Lower lobe of right lung (tissue), 2 donors: ENCODE data around the gene TMEM187. TPM values are rescaled to one million over a fixed set of nuclear protein-coding genes. Genes with fewer than 3 reads are reported as not detected.

Experiments used
- ATAC-seq, 2 donors: fragments of 200-7000 bp; cut with Tn5 transposase; one replicate each; pipeline ENCODE4 v1.9.1; 2020 to 2022; ENCODE audit warnings: mild to moderate bottlenecking in 2 of 2, moderate library complexity in 2 of 2
- DNase-seq: peaks from one replicate; pipeline ENCODE4 v3.0.0-alpha.2; 2020
- H3K27ac ChIP-seq: fragments of 200-600 bp; one replicate; pipeline ENCODE4 v1.8.0; 2022
- H3K27me3 ChIP-seq: fragments of 200-600 bp; one replicate; pipeline ENCODE4 v1.8.0; 2022; ENCODE audit warnings: low read depth
- H3K36me3 ChIP-seq: fragments of 200-600 bp; one replicate; pipeline ENCODE4 v1.8.0; 2022; ENCODE audit warnings: mild to moderate bottlenecking
- H3K4me1 ChIP-seq: fragments of 200-600 bp; one replicate; pipeline ENCODE4 v1.8.0; 2022
- H3K4me3 ChIP-seq: fragments of 200-600 bp; one replicate; pipeline ENCODE4 v1.8.0; 2022; ENCODE audit warnings: mild to moderate bottlenecking
- H3K9me3 ChIP-seq: fragments of 200-600 bp; one replicate; pipeline ENCODE4 v1.8.0; 2022
- intact Hi-C: fragments of 100-400 bp; cut with DNase I; formaldehyde crosslinking; loops from one replicate; pipeline ENCODE4 v1.11.0; 2022
- total RNA-seq: library from RNA; stranded (reverse); fragmentation: NEBNext Ultra II Directional; extraction: Animal tissue kit (Norgen Biotek cat#: 25700); gene quantifications from one replicate; pipeline ENCODE4 v1.2.1, GENCODE V29; 2021
- TF ChIP-seq, protein P1 (sequence below): fragments of 200-600 bp; IDR thresholded peaks from one replicate; pipeline ENCODE4 v1.8.0; 2022; ENCODE audit warnings: antibody characterized with exemption, mild to moderate bottlenecking
- donor health status: DM: no; HTN: yes; CAD: no; lungs with severe emphysema.

Gene TMEM187
- total RNA-seq, 1 donor from 2014 or later = 7.6 TPM

DNA sequence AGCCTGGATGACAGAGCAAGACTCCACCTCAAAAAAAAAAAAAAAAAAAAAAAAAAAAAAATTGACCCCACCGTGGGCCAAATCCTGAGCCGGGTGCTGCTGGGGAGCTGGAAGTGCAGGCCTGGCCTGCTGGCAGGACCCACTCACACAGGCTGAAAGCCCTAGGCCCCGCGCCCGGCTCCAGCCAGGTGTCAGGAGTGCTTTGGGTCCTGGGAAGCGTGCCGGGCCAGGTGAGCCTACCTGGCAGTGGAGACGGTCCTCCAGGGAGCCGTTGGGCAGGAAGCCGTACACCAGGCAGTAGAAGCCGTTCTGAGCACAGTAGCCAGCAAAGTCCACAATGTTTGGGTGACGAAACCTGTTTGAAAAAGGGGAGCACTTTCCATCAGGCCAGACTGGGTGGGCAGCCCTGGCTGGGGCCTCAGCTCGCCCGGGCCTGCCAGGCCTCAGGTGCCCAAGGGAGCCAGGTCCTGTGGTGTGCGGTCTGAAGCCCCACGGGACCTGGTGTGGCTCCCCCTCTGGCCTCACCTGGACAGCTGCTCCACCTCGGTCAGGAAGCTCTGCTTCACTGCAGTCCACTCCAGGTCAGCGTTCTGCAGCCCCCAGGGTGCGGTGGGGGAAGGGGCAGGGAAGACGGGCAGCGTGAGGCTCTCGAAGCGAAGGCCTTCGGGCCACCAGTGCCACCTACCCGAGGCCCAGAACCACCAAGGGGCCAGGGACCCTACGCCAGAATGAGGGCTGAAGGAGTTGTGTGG lies 45.4 kb downstream of the TMEM187 start:
- Histone ChIP-seq H3K27ac (peak overlapping the region; percentile 84), H3K27me3 (no peaks in the 10 kb centered on the region), H3K9me3 (no peaks in the 10 kb centered on the region), H3K4me1 (peaks cover 23% of the 10 kb centered on the region), H3K4me3 (peak overlapping the region; percentile 61), H3K36me3 (peaks cover 27% of the 10 kb centered on the region)
- no peak for ATAC-seq
- no peak for DNase-seq
- TF ChIP-seq, protein P1, sequence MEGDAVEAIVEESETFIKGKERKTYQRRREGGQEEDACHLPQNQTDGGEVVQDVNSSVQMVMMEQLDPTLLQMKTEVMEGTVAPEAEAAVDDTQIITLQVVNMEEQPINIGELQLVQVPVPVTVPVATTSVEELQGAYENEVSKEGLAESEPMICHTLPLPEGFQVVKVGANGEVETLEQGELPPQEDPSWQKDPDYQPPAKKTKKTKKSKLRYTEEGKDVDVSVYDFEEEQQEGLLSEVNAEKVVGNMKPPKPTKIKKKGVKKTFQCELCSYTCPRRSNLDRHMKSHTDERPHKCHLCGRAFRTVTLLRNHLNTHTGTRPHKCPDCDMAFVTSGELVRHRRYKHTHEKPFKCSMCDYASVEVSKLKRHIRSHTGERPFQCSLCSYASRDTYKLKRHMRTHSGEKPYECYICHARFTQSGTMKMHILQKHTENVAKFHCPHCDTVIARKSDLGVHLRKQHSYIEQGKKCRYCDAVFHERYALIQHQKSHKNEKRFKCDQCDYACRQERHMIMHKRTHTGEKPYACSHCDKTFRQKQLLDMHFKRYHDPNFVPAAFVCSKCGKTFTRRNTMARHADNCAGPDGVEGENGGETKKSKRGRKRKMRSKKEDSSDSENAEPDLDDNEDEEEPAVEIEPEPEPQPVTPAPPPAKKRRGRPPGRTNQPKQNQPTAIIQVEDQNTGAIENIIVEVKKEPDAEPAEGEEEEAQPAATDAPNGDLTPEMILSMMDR = no peak
- intact Hi-C loops = no loop called here

DNA sequence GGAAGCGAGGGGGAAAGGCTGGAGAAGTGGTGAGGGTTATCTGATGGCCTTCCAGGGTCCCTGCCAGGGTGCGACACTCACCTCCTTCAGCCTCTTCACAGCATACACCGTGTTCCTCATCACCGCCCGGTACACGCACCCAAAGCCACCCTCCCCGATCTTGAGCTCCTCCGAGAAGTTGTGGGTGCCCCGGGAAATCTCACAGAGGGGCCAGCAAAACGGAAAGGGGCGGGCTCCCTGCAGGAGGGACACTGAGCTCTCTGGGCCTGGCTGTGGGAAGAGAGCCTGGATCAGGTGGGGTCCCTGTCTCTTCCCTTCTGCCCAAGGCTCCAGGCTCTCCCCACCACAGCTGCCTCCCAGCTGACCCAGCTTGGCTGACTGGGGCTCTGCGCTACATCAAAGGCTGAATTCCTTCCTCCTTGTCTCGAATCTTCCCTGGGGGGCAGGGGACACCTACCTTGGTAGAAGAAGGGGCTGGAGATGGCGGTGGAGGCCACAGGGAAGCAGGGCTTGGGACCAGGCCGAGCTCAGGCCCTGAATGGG lies 46.0 kb downstream of the TMEM187 start:
- Histone ChIP-seq H3K4me1 (peaks cover 21% of the 10 kb centered on the region), H3K9me3 (no peaks in the 10 kb centered on the region), H3K4me3 (peak overlapping the region; percentile 61), H3K27me3 (no peaks in the 10 kb centered on the region), H3K27ac (peak overlapping the region; percentile 84), H3K36me3 (peaks cover 27% of the 10 kb centered on the region)
- no peak for ATAC-seq
- intact Hi-C loops = no loop called here
- TF ChIP-seq, protein P1 = no peak
- no peak for DNase-seq

DNA sequence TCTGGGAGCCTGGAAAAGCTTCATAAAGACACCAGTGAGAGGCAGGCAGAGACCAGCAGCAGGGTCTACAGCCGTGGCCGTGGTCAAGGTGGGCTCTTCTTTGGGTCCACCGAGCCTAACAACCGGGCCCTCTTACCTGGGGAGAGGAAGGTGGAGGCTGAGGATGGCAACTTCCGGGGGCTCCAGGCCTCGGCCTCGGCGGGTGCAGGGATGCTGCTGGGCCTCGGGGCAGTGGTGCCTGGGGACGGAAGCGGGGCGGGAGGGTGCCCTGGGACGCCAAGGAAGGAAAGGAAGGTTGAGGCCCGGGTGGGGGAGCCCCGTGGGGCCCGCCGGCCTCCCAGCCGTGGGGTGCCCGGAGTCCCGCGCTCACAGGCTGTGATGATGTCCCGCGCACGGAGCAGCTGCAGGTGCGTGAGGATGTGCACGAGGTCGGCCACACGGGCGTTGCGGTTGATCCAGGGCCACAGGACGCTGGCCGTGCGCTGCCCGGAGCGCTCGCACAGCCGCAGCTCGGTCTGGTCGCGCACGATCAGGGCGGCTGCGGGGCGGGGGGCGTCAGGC lies 46.6 kb downstream of the TMEM187 start:
- H3K4me3 ChIP-seq = peak overlapping the region; percentile 61
- TF ChIP-seq, protein P1 = no peak
- peaks cover 27% of the 10 kb centered on the region for H3K36me3 ChIP-seq
- intact Hi-C loops = no loop called here
- no peaks in the 10 kb centered on the region for H3K27me3 ChIP-seq
- ATAC-seq (peak in 1 of 2 donors; percentile 12), DNase-seq (no peak)
- peak overlapping the region; percentile 84 for H3K27ac ChIP-seq
- H3K9me3 ChIP-seq = no peaks in the 10 kb centered on the region
- peaks cover 17% of the 10 kb centered on the region for H3K4me1 ChIP-seq

DNA sequence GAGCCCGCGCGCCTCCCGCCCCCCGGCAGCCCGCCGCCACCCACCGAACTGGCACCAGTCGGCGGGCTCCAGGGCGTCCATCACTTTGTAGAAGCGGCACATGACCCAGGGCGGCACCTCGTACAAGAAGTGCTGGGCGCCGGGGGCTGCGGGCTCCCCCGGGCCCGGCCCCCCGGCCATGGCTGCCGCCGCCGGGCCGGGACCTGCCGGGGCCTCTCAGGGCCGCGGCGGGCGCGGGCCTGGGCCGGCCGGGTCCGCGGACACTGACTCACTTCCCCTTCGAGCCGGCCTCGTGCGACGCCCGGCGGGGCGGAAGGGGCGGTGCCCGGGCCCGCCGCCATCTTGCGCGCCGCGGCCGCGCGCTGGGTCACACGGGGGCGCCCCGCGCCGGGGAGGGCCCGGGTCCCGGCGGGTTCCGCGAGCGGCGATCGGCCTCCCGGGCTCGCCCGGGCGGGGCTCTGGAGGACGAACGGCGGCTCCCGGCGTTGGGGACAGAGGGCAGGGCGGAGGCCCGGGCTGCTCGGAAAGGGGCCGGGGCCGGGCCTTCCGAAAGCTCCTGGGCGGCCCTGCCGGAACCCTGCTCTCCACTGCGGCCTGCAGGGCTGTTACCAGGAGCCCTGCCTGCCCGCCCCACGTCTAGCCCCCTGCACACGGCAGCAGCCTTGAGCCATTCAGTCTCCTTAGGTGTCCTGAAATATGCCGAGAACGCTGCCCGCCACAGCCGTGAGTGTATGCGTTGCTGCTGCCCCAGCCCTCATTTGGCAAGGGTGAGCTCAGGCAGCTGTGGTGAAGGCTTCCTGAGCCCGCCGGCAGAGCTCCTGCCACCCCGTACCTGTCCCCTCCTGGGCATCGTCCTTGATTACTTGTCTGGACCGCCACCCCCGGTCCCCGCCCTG lies 47.3 kb downstream of the TMEM187 start, which contains the start of gene IRAK1:
IRAK1 (minus strand) TSS at position 270 of the 896 bp plus-strand sequence; CDS start at position 180, 90 bp downstream.
- Histone ChIP-seq H3K9me3 (no peaks in the 10 kb centered on the region), H3K4me3 (peak within 1 kb of the TSS; percentile 61), H3K27me3 (no peaks in the 10 kb centered on the region), H3K4me1 (peaks cover 17% of the 10 kb centered on the region), H3K27ac (peak within 1 kb of the TSS; percentile 86), H3K36me3 (peaks cover 27% of the 10 kb centered on the region)
- ATAC-seq = peak; percentile 86 to 91
- TF ChIP-seq, protein P1 = no peak
- intact Hi-C loops = no loop called here
- DNase-seq = peak; percentile 71

DNA sequence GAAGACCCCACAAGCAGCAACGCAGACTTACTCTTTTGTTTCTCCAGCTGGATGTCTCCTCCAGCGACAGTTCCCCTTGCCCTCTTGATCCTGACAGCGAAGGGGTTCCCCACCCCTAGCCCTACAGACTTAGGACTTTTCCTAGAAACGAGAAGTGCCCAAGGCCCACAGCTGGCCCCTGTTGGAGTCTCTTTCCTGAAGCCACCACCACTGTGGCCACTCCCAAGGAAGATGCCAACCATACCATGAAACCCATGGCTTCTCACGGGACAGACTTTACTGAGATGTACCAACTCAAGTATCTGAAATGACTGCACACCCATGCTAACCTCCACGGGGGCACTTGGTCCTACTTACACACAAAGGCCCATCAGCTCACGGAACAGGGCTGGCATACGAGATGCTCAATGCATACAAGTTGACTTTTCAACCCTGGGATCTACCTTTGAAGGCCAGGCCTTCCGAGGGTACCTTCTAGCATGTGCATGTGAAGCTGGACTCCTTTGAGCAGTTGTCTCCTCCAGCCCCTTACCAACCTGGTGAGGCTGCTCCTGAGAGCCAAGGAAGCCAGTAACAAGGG lies 48.1 kb downstream of the TMEM187 start:
- ATAC-seq = peak; percentile 6 to 46
- intact Hi-C loops = no loop called here
- H3K27ac ChIP-seq = peak overlapping the region; percentile 86
- H3K4me1 ChIP-seq = peaks cover 17% of the 10 kb centered on the region
- TF ChIP-seq, protein P1 = no peak
- no peaks in the 10 kb centered on the region for H3K27me3 ChIP-seq
- H3K4me3 ChIP-seq = peak overlapping the region; percentile 59
- no peaks in the 10 kb centered on the region for H3K9me3 ChIP-seq
- H3K36me3 ChIP-seq = peaks cover 22% of the 10 kb centered on the region
- DNase-seq = no peak
